ENCODE measurements around the gene RAB6D. TPM values are rescaled to one million over a fixed set of nuclear protein-coding genes. Genes with fewer than 3 reads are reported as not detected.

RAB6D gene
- total and polyA plus RNA-seq, 2 donors (not counting 3 experiments of a cell fraction or from before 2014, with no cell fraction given): 0.01 TPM; not detected in 1

GRCh38 chr2:131366643-131367042 is 2.7 kb upstream of the RAB6D start:
- Histone ChIP-seq H3K9me3 (replicated peaks; ENCODE audit: control insufficient read depth, insufficient read depth, low read length) (no peaks in the 10 kb centered on the region), H3K9me1 (replicated peaks; ENCODE audit: control insufficient read depth, extremely low read depth, insufficient read depth, low read length) (no peaks in the 10 kb centered on the region), H3K36me3 (ENCODE audit: control insufficient read depth in 2 of 2, extremely low read depth in 1 of 2, insufficient read depth in 2 of 2, low read length in 2 of 2) (no peaks in the 10 kb centered on the region), H2AFZ (ENCODE audit: low read depth, low read length) (no peak overlapping the region), H3K27me3 (ENCODE audit: control insufficient read depth in 2 of 2, insufficient read depth in 2 of 2, low read length in 2 of 2) (peaks cover 10 to 16% of the 10 kb centered on the region in 2 experiments), H3K9ac (replicated peaks; ENCODE audit: extremely low read depth, insufficient read depth, low read length) (no peak overlapping the region), H3K79me2 (ENCODE audit: control insufficient read depth, insufficient read depth, low read length) (no peaks in the 10 kb centered on the region), H3K4me3 (replicated peaks in 1 of 3; ENCODE audit: insufficient read depth in 1 of 3, low read depth in 1 of 3, low read length in 3 of 3) (no peak overlapping the region), H3K4me1 (ENCODE audit: control insufficient read depth, extremely low read depth, insufficient read depth, low read length) (no peaks in the 10 kb centered on the region), H3K4me2 (ENCODE audit: insufficient read depth, low read length) (no peak overlapping the region), H4K20me1 (replicated peaks; ENCODE audit: control insufficient read depth, extremely low read depth, insufficient read depth, low read length) (no peaks in the 10 kb centered on the region), H3K27ac (ENCODE audit: insufficient read depth, low read depth, low read length) (no peak overlapping the region)
- dilution Hi-C loops (cut with MboI; ENCODE audit: extremely low pct_ligation_motif_present, low sequenced_read_pairs) (no loop called here), intact Hi-C loops (cut with micrococcal nuclease) (no loop called here)
- no peak for TF ChIP-seq MAX (IDR thresholded peaks at IDR 0.05; ENCODE audit: insufficient read depth, insufficient read length)
- TF ChIP-seq MYC (IDR thresholded peaks at IDR 0.05; ENCODE audit: low read depth, low read length): no peak
- TF ChIP-seq EZH2 (IDR thresholded peaks at IDR 0.05; ENCODE audit: borderline replicate concordance, low read depth, low read length, severe bottlenecking): no peak
- TF ChIP-seq FOS (IDR thresholded peaks at IDR 0.05; ENCODE audit: borderline replicate concordance, insufficient read depth, low read length): no peak
- TF ChIP-seq CTCF (IDR thresholded peaks at IDR 0.05; ENCODE audit: extremely low read depth in 1 of 2, insufficient read depth in 1 of 2, low read depth in 1 of 2, low read length in 2 of 2): no peak
- no peak for TF ChIP-seq GATA2 (IDR thresholded peaks at IDR 0.05; ENCODE audit: insufficient read depth, insufficient read length, low read depth, low read length)
- no peak for TF ChIP-seq POLR2A (IDR thresholded peaks at IDR 0.05; ENCODE audit: low read depth, low read length)
- no peak for TF ChIP-seq JUN (IDR thresholded peaks at IDR 0.05; ENCODE audit: borderline replicate concordance, insufficient read depth, insufficient read length, low read depth)
- TF ChIP-seq POLR2AphosphoS5 (IDR thresholded peaks at IDR 0.05; ENCODE audit: insufficient read depth, low read depth, low read length): no peak
- DNase-seq (ENCODE audit: low read depth, low spot score) (no peak), FAIRE-seq (no peak)
- CTCF ChIA-PET: no interaction called here
- BruUV-seq (replicated peaks): no TSS peak
- POLR2A ChIA-PET: no interaction called here
